WTC11 (cell line): ENCODE results near the gene SVIL. TPM values are rescaled to one million over a fixed set of nuclear protein-coding genes. Genes with fewer than 3 reads are reported as not detected.

Source experiments
- ATAC-seq: fragments of 200-7000 bp; cut with Tn5 transposase; 2 replicates; pipeline ENCODE4 v1.10.0; 2021; ENCODE audit warnings: mild to moderate bottlenecking, moderate library complexity
- CTCF ChIA-PET: fragments of 300-600 bp; sonication (Branson Sonifier 250); formaldehyde crosslinking; loops from one replicate; lab custom pipeline; 2021; ENCODE audit warnings: antibody characterized with exemption; lab: Charles Lee
- POLR2A ChIA-PET: fragments of 350-600 bp; sonication (Branson Sonifier 250); formaldehyde crosslinking; loops from one replicate; lab custom pipeline; 2021; ENCODE audit warnings: antibody characterized with exemption; lab: Charles Lee
- DNase-seq: peaks from one replicate; pipeline ENCODE4 v3.0.0; 2021; ENCODE audit warnings: low spot score
- H3K27ac Mint-ChIP-seq: 2 replicates; pipeline ENCODE4 v1.8.0; 2021; ENCODE audit warnings: mixed read lengths
- H3K27me3 Mint-ChIP-seq: 2 replicates; pipeline ENCODE4 v1.8.0; 2021; ENCODE audit warnings: low read depth, mild to moderate bottlenecking, moderate library complexity, mixed read lengths
- H3K36me3 Mint-ChIP-seq: 2 replicates; pipeline ENCODE4 v1.8.0; 2021; ENCODE audit warnings: mixed read lengths
- H3K4me1 Mint-ChIP-seq: 2 replicates; pipeline ENCODE4 v1.8.0; 2022; ENCODE audit warnings: mixed read lengths
- H3K4me3 Mint-ChIP-seq: 2 replicates; pipeline ENCODE4 v1.8.0; 2021; ENCODE audit warnings: mild to moderate bottlenecking, moderate library complexity, mixed read lengths
- H3K9me3 Mint-ChIP-seq: 2 replicates; pipeline ENCODE4 v1.8.0; 2021; ENCODE audit warnings: mixed read lengths
- ARID4B ChIP-seq: sonication (generic); formaldehyde crosslinking; IDR thresholded peaks from 2 replicates; pipeline ENCODE4 v1.8.0; 2023; ENCODE audit warnings: missing genetic modification reagents, mild to moderate bottlenecking, borderline replicate concordance
- CTCF ChIP-seq: fragments of 200-600 bp; IDR thresholded peaks from 2 replicates; pipeline ENCODE4 v1.8.0; 2022; ENCODE audit warnings: antibody characterized with exemption
- E2F5 ChIP-seq: sonication (generic); formaldehyde crosslinking; IDR thresholded peaks from 2 replicates; pipeline ENCODE4 v1.8.1; 2022; ENCODE audit warnings: mild to moderate bottlenecking, moderate library complexity, missing genetic modification reagents
- ELF4 ChIP-seq: sonication (generic); formaldehyde crosslinking; IDR thresholded peaks from 2 replicates; pipeline ENCODE4 v1.8.1; 2022; ENCODE audit warnings: low read depth, mild to moderate bottlenecking, moderate library complexity, missing genetic modification reagents
- FOXP1 ChIP-seq: sonication (generic); formaldehyde crosslinking; IDR thresholded peaks from 2 replicates; pipeline ENCODE4 v1.8.0; 2022; ENCODE audit warnings: missing genetic modification reagents, mild to moderate bottlenecking, moderate library complexity, borderline replicate concordance
- GABPB1 ChIP-seq: sonication (generic); formaldehyde crosslinking; IDR thresholded peaks from 2 replicates; pipeline ENCODE4 v1.8.1; 2023; ENCODE audit warnings: mild to moderate bottlenecking, missing genetic modification reagents
- GRHL2 ChIP-seq: fragments of 250-450 bp; sonication (Bioruptor Pico); IDR thresholded peaks from 2 replicates; pipeline ENCODE4 v1.8.0; 2022; ENCODE audit warnings: mild to moderate bottlenecking, moderate library complexity; ENCODE audit not compliant: insufficient replicate concordance, severe bottlenecking
- HMGA2 ChIP-seq: fragments of 250-450 bp; sonication (Bioruptor Pico); IDR thresholded peaks from 2 replicates; pipeline ENCODE4 v1.4.0; 2021; ENCODE audit warnings: mild to moderate bottlenecking, moderate library complexity
- NR3C1 ChIP-seq: sonication (generic); formaldehyde crosslinking; conservative IDR thresholded peaks from 2 replicates; pipeline ENCODE4 v1.8.1; 2023; ENCODE audit warnings: low read depth, mild to moderate bottlenecking, missing genetic modification reagents
- RELA ChIP-seq: sonication (generic); formaldehyde crosslinking; IDR thresholded peaks from 2 replicates; pipeline ENCODE4 v1.8.1; 2022; ENCODE audit warnings: missing genetic modification reagents, mild to moderate bottlenecking, borderline replicate concordance
- SOX15 ChIP-seq: fragments of 250-450 bp; sonication (Bioruptor Pico); IDR thresholded peaks from 2 replicates; pipeline ENCODE4 v1.9.0; 2021; ENCODE audit warnings: mild to moderate bottlenecking
- USF1 ChIP-seq: sonication (generic); formaldehyde crosslinking; IDR thresholded peaks from 2 replicates; pipeline ENCODE4 v1.8.0; 2022; ENCODE audit warnings: mild to moderate bottlenecking, missing genetic modification reagents
- ZNF532 ChIP-seq: fragments of 250-450 bp; sonication (Bioruptor Pico); IDR thresholded peaks from 2 replicates; pipeline ENCODE4 v1.9.0; 2021; ENCODE audit warnings: mild to moderate bottlenecking, borderline replicate concordance
- total RNA-seq: library from RNA; stranded (reverse); gene quantifications from 3 replicates; pipeline ENCODE4 v1.2.3, GENCODE V29; 2021

Gene SVIL
- total RNA-seq, 1 experiment from 2014 or later, result 27.1 TPM

GRCh38 chr10:29595636-29596225 lies 39.0 kb downstream of the SVIL start (continued):
- TF ChIP-seq CTCF (no peak), HMGA2 (no peak), SOX15 (no peak), ELF4 (CRISPR knock-in tag) (no peak), GRHL2 (CRISPR knock-in tag) (no peak), ARID4B (no peak), RELA (CRISPR knock-in tag) (no peak)

- Mint-ChIP-seq H3K4me1 (peaks cover 16% of the 10 kb centered on the region), H3K4me3 (no peak overlapping the region), H3K27me3 (no peaks in the 10 kb centered on the region), H3K27ac (no peak overlapping the region), H3K9me3 (no peaks in the 10 kb centered on the region), H3K36me3 (no peaks in the 10 kb centered on the region)
- DNase-seq, result no peak
- ATAC-seq, result no peak
- no peak for TF ChIP-seq FOXP1
- TF ChIP-seq E2F5 (CRISPR knock-in tag), result no peak
- TF ChIP-seq NR3C1 (CRISPR knock-in tag), result no peak
- no peak for TF ChIP-seq ZNF532 (CRISPR knock-in tag)
- no peak for TF ChIP-seq GABPB1 (CRISPR knock-in tag)
- TF ChIP-seq USF1 (CRISPR knock-in tag), result no peak
- TF ChIP-seq HMGA2, result no peak
- CTCF ChIA-PET, result no interaction called here
- POLR2A ChIA-PET, result no interaction called here
These were observed 39.6 kb downstream of the SVIL start for GRCh38 chr10:29595146-29595545.
